Activated CD4-positive, alpha-beta memory T cell treated with anti-CD3 and anti-CD28 coated beads for 36 hours (primary cell): ENCODE data around the gene CRYBG1. TPM values are rescaled to one million over a fixed set of nuclear protein-coding genes. Genes with fewer than 3 reads are reported as not detected.

ENCODE experiments used
- CTCF ChIA-PET: fragments of 350-600 bp; sonication (Branson Sonifier 250); formaldehyde crosslinking; loops from one replicate; lab custom pipeline; 2021; ENCODE audit warnings: antibody characterized with exemption, inconsistent platforms; lab: Charles Lee
- POLR2A ChIA-PET: fragments of 350-600 bp; sonication (Branson Sonifier 250); formaldehyde crosslinking; loops from one replicate; lab custom pipeline; 2021; ENCODE audit warnings: antibody characterized with exemption; lab: Charles Lee
- DNase-seq: peaks from one replicate; pipeline ENCODE4 v3.0.0-alpha.2; 2020
- H3K27ac Mint-ChIP-seq: one replicate; pipeline ENCODE4 v1.8.0; 2021; ENCODE audit warnings: mixed read lengths
- H3K27me3 Mint-ChIP-seq: one replicate; pipeline ENCODE4 v1.8.0; 2021; ENCODE audit warnings: mixed read lengths
- H3K36me3 Mint-ChIP-seq: one replicate; pipeline ENCODE4 v1.8.0; 2021; ENCODE audit warnings: mixed read lengths
- H3K4me1 Mint-ChIP-seq: one replicate; pipeline ENCODE4 v1.8.0; 2021; ENCODE audit warnings: low read depth, mixed read lengths
- H3K4me3 Mint-ChIP-seq: one replicate; pipeline ENCODE4 v1.8.0; 2021; ENCODE audit warnings: mild to moderate bottlenecking, mixed read lengths
- H3K9me3 Mint-ChIP-seq: one replicate; pipeline ENCODE4 v1.8.0; 2021; ENCODE audit warnings: mixed read lengths
- intact Hi-C: fragments of 100-400 bp; cut with micrococcal nuclease; formaldehyde crosslinking; loops from one replicate; pipeline ENCODE4 v1.15.1; 2023
- total RNA-seq, 2 experiments: library from RNA; stranded (reverse); gene quantifications; one replicate each; pipeline ENCODE4 v1.2.3, GENCODE V29; 2021

The CRYBG1 gene
- total RNA-seq, 2 experiments from 2014 or later = 38.4 to 39.3 TPM

DNA sequence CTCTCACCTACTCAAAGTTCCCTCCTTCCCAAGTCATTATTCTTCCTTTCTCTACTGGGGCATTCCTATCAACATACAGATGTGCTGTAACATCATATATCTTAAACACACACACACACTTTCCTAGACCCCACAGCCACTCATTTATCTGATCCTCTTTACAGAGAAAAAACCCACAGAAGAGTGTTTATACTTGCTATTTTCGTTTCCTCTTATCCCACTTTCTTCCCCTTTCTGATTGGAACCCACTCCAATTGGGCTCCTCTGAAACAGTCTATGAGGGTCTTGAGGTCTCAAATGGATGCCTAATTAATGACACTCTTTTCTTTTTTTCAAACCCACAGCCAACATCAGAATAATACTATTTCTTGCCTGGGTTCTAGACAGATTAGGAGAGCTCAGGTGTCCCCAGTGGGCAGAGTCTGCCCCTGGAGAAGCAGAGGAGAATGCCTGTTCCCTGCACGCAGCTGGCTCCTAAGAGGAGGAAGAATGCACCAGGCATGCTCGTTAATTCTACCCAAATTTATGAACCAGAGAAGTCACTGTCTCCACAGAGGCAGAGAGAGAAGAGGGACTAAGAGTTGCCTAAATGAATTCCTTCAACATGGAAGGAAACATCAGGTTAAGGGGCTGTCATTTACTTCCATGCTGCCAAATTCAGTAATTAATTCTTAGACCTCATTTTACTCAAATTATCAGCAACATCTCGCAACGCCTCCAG, 65.9 kb downstream of the CRYBG1 start:
- no peaks in the 10 kb centered on the region for H3K4me1 Mint-ChIP-seq
- CTCF ChIA-PET = no interaction called here

DNA sequence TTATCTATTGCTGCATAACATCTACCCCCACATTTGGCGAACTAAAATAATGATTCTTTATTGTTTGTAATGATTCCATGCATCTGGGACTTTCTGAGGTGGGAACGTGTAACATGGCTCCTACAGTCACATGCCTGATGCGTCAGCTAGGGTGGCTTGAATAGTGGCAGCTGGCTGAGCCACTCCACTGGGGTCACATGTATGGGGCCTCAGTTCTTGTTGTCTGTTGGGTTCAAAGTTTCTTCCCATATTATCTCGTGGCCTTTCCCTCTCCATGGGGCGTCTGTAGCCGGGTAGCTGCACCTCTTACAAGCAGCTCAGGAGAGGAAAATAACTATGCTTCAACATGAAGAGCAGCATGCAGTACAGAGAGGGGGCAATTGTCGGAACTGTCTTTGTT, 69.9 kb downstream of the CRYBG1 start:
- no peaks in the 10 kb centered on the region for H3K9me3 Mint-ChIP-seq
- peaks cover 5% of the 10 kb centered on the region for H3K27me3 Mint-ChIP-seq
- H3K36me3 Mint-ChIP-seq = no peaks in the 10 kb centered on the region
- H3K27ac Mint-ChIP-seq = no peak overlapping the region
- POLR2A ChIA-PET = no interaction called here
- no peak for DNase-seq
- H3K4me1 Mint-ChIP-seq = no peaks in the 10 kb centered on the region
- intact Hi-C loops = no loop called here
- H3K4me3 Mint-ChIP-seq = no peak overlapping the region
- CTCF ChIA-PET = no interaction called here

More for the DNA sequence above, 65.9 kb downstream of the CRYBG1 start:
- Mint-ChIP-seq H3K27me3 (no peaks in the 10 kb centered on the region), H3K27ac (no peak overlapping the region), H3K4me3 (no peak overlapping the region), H3K9me3 (no peaks in the 10 kb centered on the region), H3K36me3 (no peaks in the 10 kb centered on the region)
- POLR2A ChIA-PET = no interaction called here
- DNase-seq = no peak
- intact Hi-C loops = no loop called here

DNA sequence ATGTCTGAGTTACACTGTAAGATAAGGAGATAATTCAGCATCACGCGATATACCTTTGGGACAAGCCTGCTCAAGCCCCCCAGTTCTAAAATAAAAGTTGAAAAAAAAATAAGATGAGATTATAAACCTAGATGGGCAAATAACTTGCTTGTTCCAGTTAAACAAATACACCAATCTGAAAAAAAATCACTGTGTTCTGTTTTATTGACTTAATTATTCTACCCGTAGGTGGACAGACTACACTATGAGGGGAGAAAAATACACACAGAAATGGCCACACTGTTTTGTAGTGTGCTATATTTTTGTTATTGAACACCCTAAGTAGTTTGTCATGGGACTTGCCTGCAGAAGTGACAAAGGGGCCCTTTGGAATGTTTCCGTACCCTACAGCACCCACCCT, 70.9 kb downstream of the CRYBG1 start:
- H3K27ac Mint-ChIP-seq = no peak overlapping the region
- ChIA-PET POLR2A (no interaction called here), CTCF (interaction anchor here (2.3 kb wide), 1 partner anchor 92 kb away, joined by 6 read pairs; no protein-coding TSS in a partner anchor)
- H3K36me3 Mint-ChIP-seq = no peaks in the 10 kb centered on the region
- DNase-seq = no peak
- H3K4me3 Mint-ChIP-seq = no peak overlapping the region
- H3K4me1 Mint-ChIP-seq = no peaks in the 10 kb centered on the region
- intact Hi-C loops = no loop called here
- H3K9me3 Mint-ChIP-seq = no peaks in the 10 kb centered on the region
- H3K27me3 Mint-ChIP-seq = peaks cover 5% of the 10 kb centered on the region

DNA sequence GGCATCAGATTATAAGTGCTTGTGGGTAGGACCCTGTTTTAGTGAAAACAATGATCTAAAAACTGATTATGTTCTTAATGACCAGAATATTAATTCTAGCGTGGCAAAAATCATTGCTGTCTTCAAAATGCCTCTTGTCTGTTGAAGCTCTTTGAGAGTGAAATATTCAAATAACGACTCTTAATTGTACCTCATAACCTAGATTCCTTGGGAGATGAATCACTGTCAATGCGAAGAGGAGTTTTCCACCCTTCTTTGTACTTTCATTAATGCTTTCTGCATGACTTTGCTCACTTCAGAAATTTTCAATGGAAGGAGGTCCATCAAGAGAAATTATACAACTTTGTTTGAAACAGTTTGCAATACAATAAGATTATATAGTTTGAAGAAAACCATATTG, 71.5 kb downstream of the CRYBG1 start:
- intact Hi-C loops = no loop called here
- CTCF ChIA-PET = interaction anchor here (2.3 kb wide), 1 partner anchor 92 kb away, joined by 6 read pairs; no protein-coding TSS in a partner anchor
- H3K9me3 Mint-ChIP-seq = no peaks in the 10 kb centered on the region

DNA sequence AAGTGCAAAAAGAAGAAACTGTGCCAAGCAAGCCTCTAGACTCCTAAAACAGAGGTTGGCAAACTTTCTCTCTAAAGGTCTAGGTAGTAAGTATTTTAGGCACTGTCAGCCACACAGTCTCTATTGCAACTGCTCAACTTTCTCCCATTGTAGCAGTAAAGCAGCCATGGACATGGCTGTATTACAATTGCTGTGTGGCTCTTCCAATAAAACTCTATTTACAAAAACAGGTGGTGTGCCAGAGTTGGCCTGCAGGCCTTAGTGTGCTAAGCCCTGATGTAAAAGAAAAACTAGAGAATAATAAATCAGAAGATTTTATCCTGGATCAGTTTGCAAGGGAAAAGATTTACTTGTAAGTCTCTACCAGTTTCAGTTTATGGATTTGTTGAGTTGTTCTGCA, 74.0 kb downstream of the CRYBG1 start:
- no peak for DNase-seq
- Mint-ChIP-seq H3K27me3 (peaks cover 18% of the 10 kb centered on the region), H3K27ac (no peak overlapping the region), H3K9me3 (no peaks in the 10 kb centered on the region), H3K4me3 (no peak overlapping the region), H3K4me1 (no peaks in the 10 kb centered on the region), H3K36me3 (no peaks in the 10 kb centered on the region)
- POLR2A ChIA-PET = no interaction called here
- CTCF ChIA-PET = no interaction called here
- intact Hi-C loops = no loop called here

More for the DNA sequence above, 71.5 kb downstream of the CRYBG1 start:
- Mint-ChIP-seq H3K4me1 (no peaks in the 10 kb centered on the region), H3K27ac (no peak overlapping the region), H3K27me3 (peaks cover 5% of the 10 kb centered on the region), H3K4me3 (no peak overlapping the region), H3K36me3 (no peaks in the 10 kb centered on the region)
- POLR2A ChIA-PET = no interaction called here
- DNase-seq = no peak

DNA sequence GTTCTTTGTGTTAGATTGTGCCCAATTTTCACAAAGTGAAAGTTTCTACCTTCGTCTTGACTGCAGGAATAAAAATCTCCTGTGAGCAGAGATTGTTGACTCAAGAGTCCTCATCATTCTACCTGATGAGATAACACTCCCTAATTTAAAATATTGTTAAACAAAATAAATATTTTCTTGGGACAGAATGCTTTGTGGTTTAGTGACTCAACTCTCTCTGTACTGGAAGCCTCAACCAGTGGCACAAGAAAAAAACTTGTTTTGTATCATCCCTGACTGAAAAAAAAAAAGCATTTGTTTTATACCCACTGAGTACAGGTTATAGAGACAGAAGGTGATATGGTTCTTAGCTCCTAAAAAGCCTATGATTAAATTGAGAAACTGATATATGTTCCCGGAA, 78.9 kb downstream of the CRYBG1 start:
- Mint-ChIP-seq H3K27me3 (peaks cover 40% of the 10 kb centered on the region), H3K4me1 (peaks cover 2% of the 10 kb centered on the region), H3K4me3 (no peak overlapping the region), H3K27ac (no peak overlapping the region), H3K9me3 (no peaks in the 10 kb centered on the region), H3K36me3 (no peaks in the 10 kb centered on the region)
- ChIA-PET CTCF (interaction anchor here (2.8 to 14.5 kb wide), 2 partner anchors 125 to 540 kb away, joined by 9 to 440 read pairs; no protein-coding TSS in a partner anchor), POLR2A (no interaction called here)
- intact Hi-C loops = no loop called here
- DNase-seq = no peak

DNA sequence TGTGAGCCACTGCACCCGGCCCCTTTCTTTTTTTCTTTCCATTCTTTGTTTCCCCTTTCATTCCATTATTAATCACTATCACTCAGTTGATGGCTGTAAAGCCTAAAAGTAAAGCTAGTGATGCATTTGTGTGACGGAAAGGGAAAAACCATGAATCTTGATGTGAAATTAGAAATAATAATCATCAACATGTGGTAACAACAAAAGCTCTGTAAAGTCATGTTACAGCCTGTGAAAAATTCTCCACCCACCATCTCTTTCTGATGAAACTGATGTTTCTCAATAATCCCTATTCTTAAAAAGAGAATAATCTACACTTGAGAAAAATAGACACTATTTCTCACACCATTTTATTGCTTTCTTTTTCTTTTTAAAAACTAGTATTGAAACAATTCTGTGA, 80.0 kb downstream of the CRYBG1 start:
- H3K4me1 Mint-ChIP-seq = peaks cover 2% of the 10 kb centered on the region
- peaks cover 41% of the 10 kb centered on the region for H3K27me3 Mint-ChIP-seq
- intact Hi-C loops = loop anchor here (5.0 kb wide), 1 partner anchor 78 kb away; the partner anchor contains the start of gene CRYBG1
- H3K4me3 Mint-ChIP-seq = no peak overlapping the region
- ChIA-PET CTCF (interaction anchor here (2.8 to 14.5 kb wide), 4 partner anchors 101 to 539 kb away, joined by 9 to 440 read pairs (median 32); no protein-coding TSS in a partner anchor), POLR2A (no interaction called here)
- H3K27ac Mint-ChIP-seq = no peak overlapping the region
- H3K36me3 Mint-ChIP-seq = no peaks in the 10 kb centered on the region
- no peaks in the 10 kb centered on the region for H3K9me3 Mint-ChIP-seq
- DNase-seq = no peak

DNA sequence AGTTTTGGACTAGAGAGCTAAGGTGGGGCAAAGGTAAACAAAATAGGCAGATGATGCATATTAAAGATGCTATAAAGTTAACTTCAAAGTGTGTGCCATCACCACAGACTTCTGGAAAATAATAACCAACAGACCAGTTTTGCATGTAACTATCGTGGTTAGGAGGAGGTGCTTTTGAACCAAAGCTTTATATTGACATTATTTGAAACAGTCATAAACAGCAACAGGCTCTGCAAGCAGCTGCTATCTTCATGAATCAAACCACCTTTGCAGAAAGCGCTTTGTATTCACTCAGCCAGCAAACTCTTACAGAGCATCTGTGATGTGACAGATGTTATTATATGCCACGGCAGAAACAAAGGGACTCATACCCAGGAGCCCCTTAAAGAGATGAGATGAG, 81.9 kb downstream of the CRYBG1 start:
- no peak for DNase-seq
- intact Hi-C loops = loop anchor here (5.0 kb wide), 1 partner anchor 80 kb away; the partner anchor contains the start of gene CRYBG1
- CTCF ChIA-PET = interaction anchor here (0.7 to 14.5 kb wide), 11 partner anchors 67 to 555 kb away, joined by 3 to 440 read pairs (median 6); no protein-coding TSS in a partner anchor
- no peaks in the 10 kb centered on the region for H3K36me3 Mint-ChIP-seq
- no peak overlapping the region for H3K4me3 Mint-ChIP-seq
- H3K27me3 Mint-ChIP-seq = peaks cover 40% of the 10 kb centered on the region
- POLR2A ChIA-PET = no interaction called here
- no peak overlapping the region for H3K27ac Mint-ChIP-seq
- H3K4me1 Mint-ChIP-seq = peaks cover 7% of the 10 kb centered on the region
- no peaks in the 10 kb centered on the region for H3K9me3 Mint-ChIP-seq

DNA sequence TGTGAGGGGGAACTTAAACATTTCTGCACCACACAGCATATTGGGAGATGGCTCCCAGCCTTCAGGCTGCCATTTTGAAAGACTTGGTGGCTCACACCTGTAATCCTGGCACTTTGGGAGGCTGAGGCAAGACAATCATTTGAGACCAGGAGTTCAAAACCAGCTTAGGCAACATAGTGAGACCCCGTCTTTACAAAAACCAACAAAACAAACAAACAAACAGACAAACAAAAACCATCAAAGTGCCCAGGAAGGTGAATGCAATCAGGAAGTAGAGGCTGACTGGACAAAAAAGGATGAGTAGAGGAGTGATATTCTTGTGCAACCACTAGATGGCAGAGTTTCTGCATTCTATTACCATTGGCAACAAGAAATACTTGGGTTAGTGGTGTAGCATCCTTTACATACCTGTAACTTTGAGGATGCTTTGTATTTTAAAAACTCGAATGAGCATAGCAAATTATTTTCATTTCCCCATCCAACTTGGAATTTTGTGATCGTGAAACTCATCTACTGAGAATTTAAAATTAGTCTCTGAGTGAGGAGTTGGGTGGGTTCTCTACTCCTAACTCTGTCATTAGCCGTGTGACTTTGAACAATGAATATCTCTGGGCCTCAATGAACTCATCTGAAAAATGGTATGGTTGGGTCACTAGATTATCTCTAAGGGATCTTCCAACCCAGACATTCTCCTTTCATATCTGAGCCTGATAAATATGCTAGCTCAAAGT, 84.4 kb downstream of the CRYBG1 start:
- Mint-ChIP-seq H3K4me3 (no peak overlapping the region), H3K9me3 (no peaks in the 10 kb centered on the region), H3K27me3 (peaks cover 25% of the 10 kb centered on the region), H3K36me3 (no peaks in the 10 kb centered on the region), H3K4me1 (peaks cover 17% of the 10 kb centered on the region), H3K27ac (no peak overlapping the region)
- intact Hi-C loops = loop anchor here (1.0 to 5.0 kb wide), 7 partner anchors 83 to 552 kb away; partner anchors contain the start of genes CRYBG1, QRSL1 and RTN4IP1
- POLR2A ChIA-PET = interaction anchor here (1.1 kb wide), 1 partner anchor 122 kb away, joined by 5 read pairs; no protein-coding TSS in a partner anchor
- DNase-seq = no peak
- CTCF ChIA-PET = interaction anchor here (0.6 to 14.5 kb wide), 34 partner anchors 17 to 872 kb away, joined by 3 to 440 read pairs (median 4); no protein-coding TSS in a partner anchor

DNA sequence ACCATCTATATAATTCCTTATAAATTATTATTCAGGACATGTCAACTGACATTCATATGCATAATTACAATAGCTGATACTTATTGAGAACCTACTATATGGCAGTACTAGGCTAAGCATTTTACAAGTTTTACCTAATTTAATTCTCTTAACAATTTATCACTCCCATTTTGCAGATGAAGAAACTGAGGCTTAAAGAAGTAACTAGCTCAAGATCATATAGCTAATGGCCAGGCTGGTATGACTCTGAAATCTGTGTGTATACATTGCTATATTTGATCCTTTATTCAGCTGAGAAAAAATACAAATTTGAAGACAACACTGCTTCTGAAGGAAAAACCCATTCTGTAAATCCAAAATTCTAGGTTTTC, 85.0 kb downstream of the CRYBG1 start:
- H3K9me3 Mint-ChIP-seq = no peaks in the 10 kb centered on the region
- H3K27ac Mint-ChIP-seq = no peak overlapping the region
- ChIA-PET POLR2A (interaction anchor here (1.1 kb wide), 1 partner anchor 121 kb away, joined by 5 read pairs; no protein-coding TSS in a partner anchor), CTCF (interaction anchor here (0.6 to 14.5 kb wide), 33 partner anchors 17 to 871 kb away, joined by 3 to 440 read pairs (median 5); no protein-coding TSS in a partner anchor)
- intact Hi-C loops = loop anchor here (1.0 to 5.0 kb wide), 6 partner anchors 106 to 552 kb away; partner anchors contain the start of genes QRSL1 and RTN4IP1
- H3K4me1 Mint-ChIP-seq = peaks cover 17% of the 10 kb centered on the region
- no peak overlapping the region for H3K4me3 Mint-ChIP-seq
- no peaks in the 10 kb centered on the region for H3K36me3 Mint-ChIP-seq
- no peak for DNase-seq
- peaks cover 20% of the 10 kb centered on the region for H3K27me3 Mint-ChIP-seq

DNA sequence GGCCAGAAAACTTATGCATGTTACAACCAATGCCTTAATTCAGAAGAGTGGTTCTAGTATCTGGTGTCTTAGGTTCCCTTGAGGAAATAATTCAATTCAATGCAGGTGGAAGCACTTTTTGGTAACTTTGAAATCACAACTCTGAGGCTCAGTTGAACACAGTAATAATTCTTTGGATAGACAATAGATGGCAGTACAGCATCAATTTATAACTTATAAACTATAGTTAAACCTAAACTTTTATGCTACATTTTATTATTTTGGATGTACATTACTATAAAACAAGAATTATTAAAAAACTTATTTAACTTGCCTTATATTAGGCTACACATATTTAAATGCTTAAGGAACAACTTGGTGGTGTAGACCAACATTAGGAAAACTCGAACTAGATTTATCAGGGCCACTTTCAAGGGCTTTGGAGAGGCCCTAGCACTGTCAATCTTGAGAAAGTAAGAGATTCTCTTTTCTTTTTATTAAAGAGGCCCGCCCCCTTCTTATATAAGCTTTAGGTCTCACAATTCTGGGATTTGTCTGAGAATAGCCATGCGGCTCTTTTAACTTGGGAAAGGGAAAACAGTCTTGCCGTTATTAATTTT, 85.9 kb downstream of the CRYBG1 start:
- Mint-ChIP-seq H3K36me3 (no peaks in the 10 kb centered on the region), H3K27me3 (peaks cover 14% of the 10 kb centered on the region), H3K27ac (no peak overlapping the region), H3K9me3 (no peaks in the 10 kb centered on the region), H3K4me3 (no peak overlapping the region), H3K4me1 (peaks cover 17% of the 10 kb centered on the region)
- intact Hi-C loops = loop anchor here (2.0 to 5.0 kb wide), 2 partner anchors 64 to 551 kb away; no protein-coding TSS in a partner anchor
- CTCF ChIA-PET = interaction anchor here (0.6 to 14.5 kb wide), 12 partner anchors 60 to 533 kb away, joined by 3 to 440 read pairs (median 4); no protein-coding TSS in a partner anchor
- POLR2A ChIA-PET = no interaction called here
- no peak for DNase-seq
